ENCODE results near the gene TALDO1.

The TALDO1 gene

GRCh38 chr11:770642-771616 is 23.7 kb downstream of the TALDO1 start:
- DNase-seq: no peak

- DNase-seq: no peak
Observed at GRCh38 chr11:771617-772204, 24.4 kb downstream of the TALDO1 start.

GRCh38 chr11:772429-773390 is 25.4 kb downstream of the TALDO1 start:
- no peak for DNase-seq

- DNase-seq: no peak
Observed at GRCh38 chr11:773425-773824, 26.2 kb downstream of the TALDO1 start.

- no peak for DNase-seq
Observed at GRCh38 chr11:773830-774229, 26.6 kb downstream of the TALDO1 start.

- no peak for DNase-seq
Observed at GRCh38 chr11:774873-775592, 27.8 kb downstream of the TALDO1 start.

GRCh38 chr11:776263-776560 is 28.9 kb downstream of the TALDO1 start:
- no peak for DNase-seq

GRCh38 chr11:776561-777287 is 29.5 kb downstream of the TALDO1 start:
- DNase-seq: peak; percentile 61

GRCh38 chr11:777288-778255 is 30.3 kb downstream of the TALDO1 start, which contains the start of gene GATD1:
GATD1 (minus strand) TSS chr11:777487; CDS start chr11:777462, 25 bp downstream.
- peak; percentile 93 for DNase-seq

- no peak for DNase-seq
Observed at GRCh38 chr11:778976-779954, 32.0 kb downstream of the TALDO1 start.

GRCh38 chr11:779955-780532 is 32.8 kb downstream of the TALDO1 start:
- DNase-seq: no peak

GRCh38 chr11:782264-783174 is 35.3 kb downstream of the TALDO1 start:
- DNase-seq: no peak

- peak; percentile 82 for DNase-seq
Observed at GRCh38 chr11:783581-784015, 36.3 kb downstream of the TALDO1 start.

- DNase-seq: no peak
Observed at GRCh38 chr11:786235-787083, 39.2 kb downstream of the TALDO1 start.

- DNase-seq: no peak
Observed at GRCh38 chr11:787084-787675, 39.9 kb downstream of the TALDO1 start.

- DNase-seq: no peak
Observed at GRCh38 chr11:788009-788640, 40.9 kb downstream of the TALDO1 start.

Data from hematopoietic multipotent progenitor cell treated with erythropoietin and hydrocortisone succinate and interleukin-3 and kit ligand, for 6 days (in vitro differentiated cells).